T-helper 22 cell (primary cell): ENCODE measurements around the gene TIA1.
"Not testable (repeated sequence)": the region's sequence is repeated elsewhere in the genome, so short reads cannot be mapped to it uniquely, and the experiment has no call there.

ENCODE experiments used
- DNase-seq: peaks from one replicate; pipeline ENCODE4 v3.0.0-alpha.2; 2020; ENCODE audit warnings: low read depth

The TIA1 gene

DNA sequence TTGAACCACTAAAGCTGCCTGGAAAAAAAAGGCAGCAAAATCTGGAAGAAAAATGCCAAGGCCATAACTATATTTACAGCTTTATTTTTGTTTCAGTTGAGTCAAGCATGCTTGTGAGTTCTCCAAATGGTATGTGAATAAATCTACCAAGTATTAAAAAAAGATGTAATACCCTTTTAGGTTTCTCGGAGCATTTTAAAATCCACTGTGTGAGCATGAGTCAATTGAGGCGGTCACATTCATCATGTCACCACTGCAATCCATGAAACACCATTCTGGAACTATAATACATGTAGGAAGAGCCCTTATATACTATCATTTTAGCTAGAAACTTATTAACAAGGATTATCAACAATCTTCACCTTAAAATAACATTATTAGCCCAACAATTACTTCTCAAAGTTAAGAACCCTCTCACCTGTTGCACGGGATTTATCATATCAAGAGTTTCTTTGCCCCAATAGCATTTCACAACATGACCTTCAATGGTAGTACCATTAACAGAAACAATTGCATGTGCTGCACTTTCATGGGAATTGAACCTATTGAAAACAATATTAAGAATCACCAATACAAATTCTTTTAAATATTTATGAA lies 33.4 kb downstream of the TIA1 start:
- DNase-seq: no peak

- no peak for DNase-seq
Observed at GRCh38 chr2:70214365-70214764, 34.1 kb downstream of the TIA1 start.

DNA sequence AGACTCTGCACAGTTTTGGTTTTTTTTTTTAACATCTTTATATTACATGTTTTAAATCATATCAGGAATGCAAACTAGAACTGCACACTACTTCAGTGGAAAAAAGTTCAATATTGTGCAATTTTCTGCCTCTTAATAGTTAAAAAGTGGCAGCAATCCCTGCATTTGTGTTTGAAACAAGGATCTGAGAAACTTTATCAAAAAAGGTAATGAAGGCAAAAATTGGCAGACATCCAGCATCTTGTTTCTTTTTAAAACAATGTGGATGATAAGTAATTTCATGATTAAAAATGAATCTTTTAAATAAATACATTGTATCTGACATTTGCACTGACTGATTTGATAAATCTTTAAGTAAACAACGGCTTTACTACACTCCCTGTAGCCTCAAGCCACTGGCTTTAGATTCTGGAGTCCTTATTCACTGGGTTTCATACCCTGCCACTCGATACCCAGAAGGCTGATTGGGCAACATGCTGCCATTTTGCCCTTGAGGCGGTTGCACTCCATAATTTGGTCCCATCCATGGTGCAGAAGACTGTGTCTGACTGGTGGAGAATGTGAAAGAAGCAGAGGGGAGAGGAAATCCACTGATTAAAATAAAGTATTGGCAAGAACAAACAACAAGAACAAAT lies 36.0 kb downstream of the TIA1 start:
- no peak for DNase-seq

GRCh38 chr2:70211595-70211994 lies 36.8 kb downstream of the TIA1 start:
- DNase-seq: no peak

- no peak for DNase-seq
Observed at GRCh38 chr2:70204452-70204851, 44.0 kb downstream of the TIA1 start.

DNA sequence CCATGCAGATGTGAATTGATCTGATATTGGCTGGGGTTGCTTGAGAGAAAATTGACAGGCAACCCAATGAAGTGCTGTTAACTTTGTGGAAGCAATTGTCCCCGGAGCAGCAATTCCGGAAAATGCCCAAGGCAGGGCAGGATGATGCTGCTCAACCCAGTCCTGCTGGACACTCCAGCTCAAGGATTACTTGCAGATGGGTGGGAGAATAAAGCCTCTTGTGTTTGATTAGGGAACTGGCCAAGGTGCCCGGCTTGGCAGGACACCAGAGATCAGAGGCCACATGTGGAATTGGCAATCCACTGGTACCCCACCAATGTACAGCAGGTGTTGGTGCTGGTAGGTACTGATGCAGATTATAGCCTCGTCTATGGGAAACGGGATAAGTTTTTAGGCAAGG lies 45.3 kb downstream of the TIA1 start:
- DNase-seq: no peak

DNA sequence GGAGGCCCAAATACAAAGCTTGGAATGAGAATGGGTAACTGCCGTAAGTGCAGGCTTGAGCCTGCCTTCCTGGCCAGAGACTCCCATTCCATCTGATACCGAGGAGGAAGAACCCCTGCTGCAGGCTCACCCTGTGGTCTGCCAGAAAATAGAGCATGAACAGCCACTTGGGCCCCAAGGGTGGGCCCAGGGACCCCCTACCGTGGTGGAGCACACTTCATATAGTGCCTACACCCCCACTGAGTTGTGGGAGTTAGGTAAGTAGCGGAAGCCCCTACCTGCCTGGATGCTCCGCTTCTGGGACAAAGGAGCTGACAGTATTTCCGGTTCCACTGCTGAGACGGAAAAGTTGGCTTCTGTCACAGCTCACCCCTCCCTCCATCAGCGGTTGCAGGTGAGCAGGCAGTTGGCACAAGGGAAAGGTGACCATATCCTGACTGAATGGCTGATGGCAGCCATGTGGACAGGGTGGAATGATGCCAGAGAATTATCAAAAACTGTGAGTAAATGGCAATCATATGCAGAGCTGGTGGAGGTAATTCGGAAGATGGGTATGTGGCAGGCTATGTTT lies 46.1 kb downstream of the TIA1 start:
- DNase-seq: no peak

DNA sequence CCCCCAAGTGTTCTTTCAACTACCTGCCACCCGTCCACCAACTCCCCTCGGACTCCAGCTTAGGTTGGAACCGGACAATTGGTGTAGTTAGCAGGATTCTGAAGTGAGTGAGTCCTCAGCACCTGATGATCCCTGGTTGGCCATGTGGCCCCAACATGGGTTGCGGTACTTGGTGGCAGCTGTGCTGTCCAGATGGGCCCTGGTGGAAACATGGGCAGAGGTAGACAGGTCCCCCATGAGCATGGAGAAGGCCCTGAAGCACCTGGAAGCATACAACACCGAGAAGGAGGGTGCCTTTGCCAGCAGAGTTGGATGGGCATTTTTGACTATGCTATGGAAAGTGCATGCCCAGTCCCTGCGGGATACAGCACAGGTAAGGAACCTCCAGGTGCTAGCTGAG lies 46.6 kb downstream of the TIA1 start:
- no peak for DNase-seq

DNA sequence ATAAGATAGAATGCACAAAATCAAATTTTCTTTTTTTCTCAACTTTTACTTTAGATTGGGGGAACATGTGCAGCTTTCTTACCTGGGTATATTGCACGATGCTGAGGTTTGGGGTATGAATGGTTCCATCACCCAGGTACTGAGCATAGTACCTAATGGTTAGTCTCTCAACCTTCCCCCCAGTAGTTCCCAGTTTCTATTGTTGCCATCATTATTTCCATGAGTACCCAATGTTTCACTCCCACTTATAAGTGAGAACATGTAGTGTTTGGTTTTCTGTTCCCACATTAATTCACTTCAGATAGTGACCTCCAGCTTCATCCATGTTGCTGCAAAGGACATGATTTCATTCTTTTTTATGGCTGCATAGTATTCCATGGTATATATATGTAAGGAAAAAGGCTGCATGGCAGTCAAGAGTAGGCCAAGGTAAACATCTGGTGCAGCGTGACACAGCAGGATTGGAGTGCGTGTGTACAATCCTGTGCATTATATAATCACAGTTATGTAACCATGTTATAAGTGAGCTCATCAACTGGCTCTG lies 47.1 kb downstream of the TIA1 start:
- no peak for DNase-seq

- no peak for DNase-seq
Observed at GRCh38 chr2:70199320-70199864, 49.0 kb downstream of the TIA1 start.

GRCh38 chr2:70192516-70192915 lies 55.9 kb downstream of the TIA1 start:
- DNase-seq: no peak

DNA sequence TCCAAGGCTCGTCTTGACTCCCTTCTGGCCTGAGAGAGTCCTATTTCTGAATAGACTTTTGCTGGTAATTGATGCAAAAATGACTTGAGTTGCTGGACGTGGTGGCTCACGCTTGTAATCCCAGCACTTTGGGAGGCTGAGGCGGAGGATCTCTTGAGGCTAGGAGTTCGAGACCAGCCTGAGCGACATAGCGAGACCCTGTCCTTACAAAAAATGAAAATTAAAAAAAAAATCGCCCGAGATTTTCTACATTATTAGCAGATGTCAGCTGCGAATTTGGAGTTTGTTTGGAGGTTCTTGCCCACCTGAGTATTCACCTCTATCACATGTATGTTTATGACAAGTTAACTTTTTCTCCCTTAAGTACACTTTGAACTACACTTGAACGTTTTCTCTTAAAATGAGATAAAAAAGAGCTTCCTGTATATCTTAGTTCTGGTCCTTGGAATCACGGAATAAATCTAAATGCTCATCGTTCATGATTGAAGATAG lies 57.1 kb downstream of the TIA1 start:
- no peak for DNase-seq

GRCh38 chr2:70190418-70191243 lies 57.8 kb downstream of the TIA1 start, which contains the start of gene C2orf42:
C2orf42 (minus strand) TSS chr2:70191019; CDS start chr2:70181985, 9,034 bp downstream.
- DNase-seq: peak; percentile 90

DNA sequence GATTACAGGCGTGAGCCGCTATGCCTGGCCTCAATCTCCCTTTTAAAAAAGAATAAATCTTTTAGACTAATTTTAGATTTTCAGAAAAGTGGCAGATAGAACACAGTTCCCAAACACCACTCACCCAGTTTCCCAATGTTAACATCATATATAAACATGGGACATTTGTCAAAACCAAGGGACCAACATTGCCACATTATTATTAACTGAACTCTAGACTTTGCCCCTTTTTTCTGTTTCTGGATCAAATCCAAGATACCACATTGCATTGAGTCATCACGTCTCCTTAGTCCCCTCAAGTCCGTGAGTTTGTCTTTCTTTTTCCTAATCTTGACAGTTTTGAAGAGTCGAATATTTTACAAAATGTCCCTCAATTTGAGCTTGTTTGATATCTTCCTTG lies 60.0 kb downstream of the TIA1 start:
- DNase-seq: no peak

- DNase-seq: not testable (repeated sequence)
Observed at GRCh38 chr2:70187170-70187569, 61.3 kb downstream of the TIA1 start.

DNA sequence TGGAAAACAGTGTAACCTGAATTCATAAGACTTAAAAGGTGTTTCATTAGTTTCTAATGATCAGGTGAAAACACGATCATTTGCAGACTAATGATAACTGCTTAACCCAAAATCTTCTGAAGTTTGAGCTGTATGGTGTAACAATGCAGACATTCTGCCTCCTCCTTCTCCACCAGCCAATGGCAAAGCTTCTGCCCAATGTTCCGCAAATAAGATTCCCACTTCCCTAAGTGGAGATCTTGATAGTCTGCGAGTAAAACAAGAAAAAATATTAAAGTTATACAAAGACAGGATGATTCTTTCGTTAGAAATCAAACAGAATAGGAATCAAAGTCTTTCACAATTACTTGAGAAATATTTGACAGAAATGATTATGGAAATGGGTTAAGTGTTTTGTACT lies 65.7 kb downstream of the TIA1 start:
- DNase-seq: no peak

- no peak for DNase-seq
Observed at GRCh38 chr2:70181363-70181956, 67.0 kb downstream of the TIA1 start.

DNA sequence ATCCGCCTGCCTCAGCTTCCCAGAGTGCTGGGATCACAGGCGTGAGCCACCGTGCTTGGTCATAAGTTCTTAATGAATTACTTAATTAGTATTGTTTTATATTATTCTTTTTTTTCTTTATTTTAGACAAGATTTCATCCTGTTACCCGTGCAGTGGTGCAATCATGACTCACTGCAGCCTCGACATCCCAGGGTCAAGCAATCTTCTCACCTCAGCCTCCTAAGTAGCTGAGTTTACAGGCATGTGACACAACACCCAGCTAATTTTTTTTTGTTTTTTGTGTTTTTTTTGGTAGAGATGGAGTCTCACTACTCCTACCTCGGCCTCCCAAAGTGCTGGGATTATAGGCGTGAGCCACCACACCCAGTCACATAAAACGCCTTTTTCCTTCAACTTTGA lies 74.9 kb downstream of the TIA1 start:
- no peak for DNase-seq

GRCh38 chr2:70169654-70170245 lies 78.7 kb downstream of the TIA1 start:
- not testable (repeated sequence) for DNase-seq

GRCh38 chr2:70161069-70161534 lies 87.3 kb downstream of the TIA1 start:
- no peak for DNase-seq

DNA sequence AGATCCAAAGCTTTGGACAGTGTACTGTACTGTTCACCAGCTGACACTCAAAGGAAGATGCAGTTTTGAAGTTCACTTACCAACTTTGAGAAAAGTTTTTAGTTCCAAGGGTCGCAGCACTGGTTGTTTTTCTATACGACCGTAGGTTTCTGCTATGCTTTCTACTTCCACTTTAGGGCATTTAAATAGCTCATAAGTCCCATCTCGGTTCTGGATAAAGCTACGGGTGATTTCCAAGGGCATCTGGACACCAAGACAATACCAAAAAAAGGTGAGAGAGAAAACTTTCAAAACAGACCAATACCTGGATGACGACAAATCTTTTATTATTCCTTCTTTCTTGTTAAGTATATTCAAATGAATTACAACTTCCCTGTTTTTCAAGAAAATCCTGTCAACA lies 87.9 kb downstream of the TIA1 start:
- no peak for DNase-seq
